Activated CD8-positive, alpha-beta T cell treated with anti-CD3 and anti-CD28 coated beads for 36 hours (primary cell): ENCODE results near the gene DMRTB1. TPM values are rescaled to one million over a fixed set of nuclear protein-coding genes. Genes with fewer than 3 reads are reported as not detected.

Experiments
- ATAC-seq: fragments of 200-7000 bp; cut with Tn5 transposase; one replicate; pipeline ENCODE4 v1.10.0; 2021; ENCODE audit warnings: mild to moderate bottlenecking, moderate library complexity
- CTCF ChIA-PET: fragments of 350-600 bp; sonication (Branson Sonifier 250); formaldehyde crosslinking; loops from one replicate; lab custom pipeline; 2021; ENCODE audit warnings: antibody characterized with exemption; lab: Charles Lee
- POLR2A ChIA-PET: fragments of 350-600 bp; sonication (Branson Sonifier 250); formaldehyde crosslinking; loops from one replicate; lab custom pipeline; 2021; ENCODE audit warnings: antibody characterized with exemption; lab: Charles Lee
- DNase-seq: peaks from one replicate; pipeline ENCODE4 v3.0.0-alpha.2; 2020
- H3K27ac Mint-ChIP-seq: one replicate; pipeline ENCODE4 v1.8.0; 2021; ENCODE audit warnings: mild to moderate bottlenecking, mixed read lengths
- H3K27me3 Mint-ChIP-seq: one replicate; pipeline ENCODE4 v1.8.0; 2021; ENCODE audit warnings: mixed read lengths
- H3K36me3 Mint-ChIP-seq: one replicate; pipeline ENCODE4 v1.8.0; 2021; ENCODE audit warnings: low read depth, mixed read lengths
- H3K4me1 Mint-ChIP-seq: one replicate; pipeline ENCODE4 v1.8.0; 2021; ENCODE audit warnings: low read depth, mixed read lengths
- H3K4me3 Mint-ChIP-seq: one replicate; pipeline ENCODE4 v1.8.0; 2021; ENCODE audit warnings: mild to moderate bottlenecking, moderate library complexity, mixed read lengths
- H3K9me3 Mint-ChIP-seq: one replicate; pipeline ENCODE4 v1.8.0; 2021; ENCODE audit warnings: mixed read lengths
- intact Hi-C: fragments of 100-400 bp; cut with micrococcal nuclease; formaldehyde crosslinking; loops from one replicate; pipeline ENCODE4 v1.10.0; 2022
- total RNA-seq, 2 experiments: library from RNA; stranded (reverse); gene quantifications; one replicate each; pipeline ENCODE4 v1.2.3, GENCODE V29; 2021
- TF ChIP-seq, protein P1 (sequence below): fragments of 200-600 bp; IDR thresholded peaks from one replicate; pipeline ENCODE4 v1.8.0; 2022; ENCODE audit warnings: antibody characterized with exemption, mild to moderate bottlenecking

DMRTB1 gene
- total RNA-seq, 2 experiments from 2014 or later: not detected

DNA sequence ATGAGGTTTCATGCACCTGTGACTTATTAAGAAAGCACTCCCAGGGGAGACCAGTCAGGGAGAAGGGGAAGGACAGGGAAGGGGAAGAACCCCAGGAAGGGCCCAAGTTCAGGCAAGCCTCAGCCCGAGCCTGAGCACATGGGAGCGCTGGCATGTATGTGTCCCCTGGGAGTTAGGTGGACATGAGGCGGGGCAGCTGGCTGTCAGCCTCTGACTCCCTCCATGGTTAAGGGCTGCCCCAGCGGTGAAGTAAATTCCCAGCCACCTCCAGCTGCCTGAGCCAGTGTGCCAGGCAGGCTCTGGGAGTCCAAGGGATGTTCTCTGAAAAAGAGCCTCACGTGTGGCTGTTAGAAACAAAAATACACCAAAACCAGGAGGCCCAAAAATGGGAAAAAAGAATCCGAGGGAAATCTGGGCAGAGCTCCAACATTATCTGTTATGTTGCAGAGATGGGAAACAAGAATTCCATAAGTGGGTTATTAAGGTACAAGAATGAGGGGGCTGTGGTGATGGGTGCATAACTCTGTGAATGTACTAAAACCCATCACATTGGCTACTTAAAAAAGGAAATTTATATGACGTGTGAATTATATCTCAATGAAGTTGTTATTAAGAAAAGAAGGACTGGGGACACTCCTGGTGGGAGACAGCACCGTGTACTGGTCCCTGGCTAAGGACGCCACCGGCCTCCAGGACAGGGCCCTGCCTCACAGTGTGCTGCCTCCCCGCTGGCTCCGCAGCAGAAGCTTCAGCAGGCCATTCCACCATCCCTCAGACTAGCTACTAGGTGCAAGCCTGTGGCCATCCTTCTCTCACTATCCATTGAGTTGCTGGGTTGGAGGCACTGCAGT lies 18.7 kb downstream of the DMRTB1 start:
- Mint-ChIP-seq H3K4me1 (no peaks in the 10 kb centered on the region), H3K36me3 (no peaks in the 10 kb centered on the region), H3K4me3 (no peak overlapping the region), H3K27me3 (no peaks in the 10 kb centered on the region), H3K27ac (no peak overlapping the region), H3K9me3 (no peaks in the 10 kb centered on the region)
- intact Hi-C loops: no loop called here
- no peak for DNase-seq
- ChIA-PET POLR2A (no interaction called here), CTCF (no interaction called here)
- TF ChIP-seq, protein P1, sequence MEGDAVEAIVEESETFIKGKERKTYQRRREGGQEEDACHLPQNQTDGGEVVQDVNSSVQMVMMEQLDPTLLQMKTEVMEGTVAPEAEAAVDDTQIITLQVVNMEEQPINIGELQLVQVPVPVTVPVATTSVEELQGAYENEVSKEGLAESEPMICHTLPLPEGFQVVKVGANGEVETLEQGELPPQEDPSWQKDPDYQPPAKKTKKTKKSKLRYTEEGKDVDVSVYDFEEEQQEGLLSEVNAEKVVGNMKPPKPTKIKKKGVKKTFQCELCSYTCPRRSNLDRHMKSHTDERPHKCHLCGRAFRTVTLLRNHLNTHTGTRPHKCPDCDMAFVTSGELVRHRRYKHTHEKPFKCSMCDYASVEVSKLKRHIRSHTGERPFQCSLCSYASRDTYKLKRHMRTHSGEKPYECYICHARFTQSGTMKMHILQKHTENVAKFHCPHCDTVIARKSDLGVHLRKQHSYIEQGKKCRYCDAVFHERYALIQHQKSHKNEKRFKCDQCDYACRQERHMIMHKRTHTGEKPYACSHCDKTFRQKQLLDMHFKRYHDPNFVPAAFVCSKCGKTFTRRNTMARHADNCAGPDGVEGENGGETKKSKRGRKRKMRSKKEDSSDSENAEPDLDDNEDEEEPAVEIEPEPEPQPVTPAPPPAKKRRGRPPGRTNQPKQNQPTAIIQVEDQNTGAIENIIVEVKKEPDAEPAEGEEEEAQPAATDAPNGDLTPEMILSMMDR: no peak
- ATAC-seq: no peak

DNA sequence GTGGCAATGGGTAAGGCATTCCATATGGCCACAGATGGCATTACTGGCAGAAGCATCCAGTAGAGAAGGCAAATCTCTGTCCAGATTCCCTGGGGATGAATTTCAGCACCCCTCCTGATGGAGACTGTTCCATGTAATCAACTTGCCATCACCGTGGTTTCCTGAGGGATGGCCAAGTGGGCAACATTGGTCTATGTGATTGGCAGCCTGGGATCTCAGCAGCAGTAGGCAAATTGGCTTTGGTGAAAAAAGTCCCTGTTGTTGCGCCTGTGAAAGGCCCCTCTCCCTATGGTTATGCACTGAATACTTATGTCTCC lies 19.3 kb downstream of the DMRTB1 start:
- Mint-ChIP-seq H3K4me3 (no peak overlapping the region), H3K4me1 (no peaks in the 10 kb centered on the region), H3K27ac (no peak overlapping the region), H3K27me3 (no peaks in the 10 kb centered on the region), H3K36me3 (no peaks in the 10 kb centered on the region), H3K9me3 (no peaks in the 10 kb centered on the region)
- CTCF ChIA-PET: no interaction called here
- POLR2A ChIA-PET: interaction anchor here (0.7 kb wide), 1 partner anchor 158 kb away, joined by 3 read pairs; no protein-coding TSS in a partner anchor
- ATAC-seq (no peak), DNase-seq (no peak)
- intact Hi-C loops: no loop called here
- TF ChIP-seq, protein P1: no peak

DNA sequence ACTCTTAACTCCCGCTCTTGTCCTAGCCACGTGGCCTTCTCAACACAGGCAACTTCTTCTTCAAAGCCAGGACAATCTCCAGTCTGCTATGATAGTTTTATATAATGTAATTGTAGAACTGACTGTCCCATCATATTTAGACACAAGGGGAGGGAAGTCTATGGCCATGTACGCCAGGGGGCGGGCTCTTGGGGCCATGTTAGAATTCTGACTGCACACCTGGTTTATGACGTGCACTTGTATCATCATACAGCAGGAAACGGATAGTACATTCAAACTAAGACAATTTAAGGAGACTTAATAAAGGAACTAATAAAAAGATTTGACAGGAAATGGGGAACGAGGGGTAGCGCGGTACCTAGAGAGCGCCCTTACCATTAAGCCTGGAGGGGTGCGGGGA lies 21.5 kb downstream of the DMRTB1 start:
- intact Hi-C loops: no loop called here
- ChIA-PET CTCF (no interaction called here), POLR2A (interaction anchor here (0.6 kb wide), 1 partner anchor 204 kb away, joined by 3 read pairs; no protein-coding TSS in a partner anchor)
- H3K36me3 Mint-ChIP-seq: no peaks in the 10 kb centered on the region
- H3K9me3 Mint-ChIP-seq: no peaks in the 10 kb centered on the region
- no peak overlapping the region for H3K27ac Mint-ChIP-seq
- H3K27me3 Mint-ChIP-seq: no peaks in the 10 kb centered on the region
- TF ChIP-seq, protein P1: no peak
- ATAC-seq (no peak), DNase-seq (no peak)
- no peak overlapping the region for H3K4me3 Mint-ChIP-seq
- H3K4me1 Mint-ChIP-seq: no peaks in the 10 kb centered on the region

DNA sequence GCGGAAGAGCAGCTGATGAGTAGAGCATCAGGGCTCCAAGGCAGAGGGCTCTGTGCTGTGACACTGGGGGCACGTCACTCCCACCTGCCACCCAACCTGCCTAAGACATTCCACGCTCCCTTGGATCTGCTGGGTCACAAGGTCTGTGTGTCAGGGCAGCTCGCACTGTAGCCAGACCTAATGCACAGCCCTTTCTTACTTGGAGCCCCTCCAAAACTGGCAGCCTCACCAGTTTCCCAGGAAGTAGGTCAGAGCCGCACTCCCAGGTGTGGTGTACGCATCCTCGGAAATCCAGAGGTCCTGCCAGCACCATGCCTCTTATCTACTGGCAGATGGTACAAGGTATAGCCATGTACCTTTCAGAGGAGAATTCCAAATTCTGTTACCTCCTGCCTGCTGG lies 22.3 kb downstream of the DMRTB1 start:
- Mint-ChIP-seq H3K27ac (no peak overlapping the region), H3K9me3 (no peaks in the 10 kb centered on the region), H3K27me3 (peaks cover 5% of the 10 kb centered on the region), H3K4me1 (no peaks in the 10 kb centered on the region), H3K36me3 (no peaks in the 10 kb centered on the region), H3K4me3 (no peak overlapping the region)
- intact Hi-C loops: no loop called here
- no peak for DNase-seq
- TF ChIP-seq, protein P1: no peak
- POLR2A ChIA-PET: no interaction called here
- ATAC-seq: no peak
- CTCF ChIA-PET: no interaction called here

DNA sequence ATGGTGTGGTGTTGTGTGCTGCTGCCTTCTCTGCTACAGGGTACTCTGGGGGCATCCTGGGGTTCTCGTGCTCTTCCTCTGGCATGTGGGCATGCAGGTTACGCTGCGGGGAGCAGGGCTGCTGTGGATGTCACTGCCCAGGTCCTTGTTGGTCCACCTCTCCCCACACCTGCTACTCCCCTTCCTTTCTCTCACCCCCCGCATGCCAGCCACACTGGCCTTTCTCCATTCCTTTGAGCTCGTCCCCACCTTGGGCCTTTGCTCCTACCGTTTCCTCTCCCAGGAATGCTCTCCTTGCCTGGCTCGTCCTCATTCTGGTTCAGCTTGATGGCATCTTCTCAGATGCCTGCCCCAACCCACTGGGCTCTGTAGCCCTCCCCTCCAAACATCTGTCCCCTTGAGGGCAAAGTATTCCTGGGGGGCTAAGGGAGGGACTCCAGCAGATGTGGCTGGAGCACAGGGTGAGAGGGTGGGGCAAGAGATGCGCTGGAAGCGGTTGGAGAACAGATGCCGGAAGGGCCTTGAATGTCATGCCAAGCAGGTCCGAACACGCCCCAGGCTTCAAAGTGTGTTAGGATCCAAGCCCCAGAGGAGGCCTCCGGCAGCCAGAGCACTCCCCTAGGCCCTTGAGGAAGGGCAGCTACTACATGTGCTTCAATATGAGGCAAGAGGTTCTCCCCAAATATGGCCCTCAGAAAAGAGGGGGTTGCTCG lies 23.4 kb downstream of the DMRTB1 start:
- TF ChIP-seq, protein P1: no peak
- no peaks in the 10 kb centered on the region for H3K4me1 Mint-ChIP-seq
- no peaks in the 10 kb centered on the region for H3K36me3 Mint-ChIP-seq
- H3K4me3 Mint-ChIP-seq: no peak overlapping the region
- ChIA-PET CTCF (no interaction called here), POLR2A (interaction anchor here (0.6 kb wide), 1 partner anchor 16 kb away, joined by 3 read pairs; no protein-coding TSS in a partner anchor)
- ATAC-seq (no peak), DNase-seq (no peak)
- no peaks in the 10 kb centered on the region for H3K9me3 Mint-ChIP-seq
- H3K27ac Mint-ChIP-seq: no peak overlapping the region
- intact Hi-C loops: no loop called here
- peaks cover 6% of the 10 kb centered on the region for H3K27me3 Mint-ChIP-seq
